CD4-positive, alpha-beta T cell treated with Interleukin-21 for 1 hour (primary cell): ENCODE results near the gene CACNA1C.
"Not testable (repeated sequence)": the region's sequence is repeated elsewhere in the genome, so short reads cannot be mapped to it uniquely, and the experiment has no call there.

Experiments
- DNase-seq: peaks from one replicate; pipeline ENCODE4 v3.0.0-alpha.2; 2020

Gene CACNA1C

DNA sequence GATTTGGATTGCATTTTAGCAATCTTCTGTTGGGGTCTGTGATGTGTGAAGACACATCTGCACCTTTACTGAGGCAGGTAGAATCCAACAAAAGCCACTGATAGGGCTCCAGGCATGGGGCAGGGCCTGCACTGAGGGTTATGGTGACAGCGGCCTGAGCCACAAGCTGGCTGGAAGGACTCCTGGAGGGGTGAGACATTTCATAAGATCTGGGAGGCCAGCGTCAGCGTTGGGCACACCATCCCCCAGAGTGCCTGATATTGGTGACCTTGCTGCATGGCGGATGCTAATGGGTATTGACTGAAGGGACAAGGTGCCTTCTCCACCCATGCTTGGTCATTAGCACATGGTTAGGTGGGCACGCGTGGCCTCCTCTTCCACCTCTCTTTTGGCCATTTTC is 187.6 kb downstream of the CACNA1C start:
- DNase-seq, result no peak

DNA sequence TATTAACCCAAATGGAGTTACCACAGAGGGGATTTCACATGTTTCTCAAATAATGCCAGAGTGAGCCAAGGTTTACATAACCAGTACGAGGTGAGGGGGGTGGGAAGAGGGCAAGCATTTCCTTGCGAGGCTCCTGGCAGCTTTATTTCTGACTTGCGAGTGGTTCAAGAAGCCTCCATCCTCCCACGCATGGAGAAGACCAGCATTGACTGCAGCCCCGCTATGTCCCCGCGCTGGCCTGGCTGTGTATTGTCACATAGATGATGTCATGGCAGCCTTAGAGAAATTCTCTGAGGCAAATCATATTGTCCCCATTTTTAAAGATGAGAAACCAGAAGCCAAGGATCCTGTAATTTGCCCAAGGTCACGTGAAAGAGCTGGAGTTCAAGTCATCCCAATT is 188.2 kb downstream of the CACNA1C start:
- no peak for DNase-seq

DNA sequence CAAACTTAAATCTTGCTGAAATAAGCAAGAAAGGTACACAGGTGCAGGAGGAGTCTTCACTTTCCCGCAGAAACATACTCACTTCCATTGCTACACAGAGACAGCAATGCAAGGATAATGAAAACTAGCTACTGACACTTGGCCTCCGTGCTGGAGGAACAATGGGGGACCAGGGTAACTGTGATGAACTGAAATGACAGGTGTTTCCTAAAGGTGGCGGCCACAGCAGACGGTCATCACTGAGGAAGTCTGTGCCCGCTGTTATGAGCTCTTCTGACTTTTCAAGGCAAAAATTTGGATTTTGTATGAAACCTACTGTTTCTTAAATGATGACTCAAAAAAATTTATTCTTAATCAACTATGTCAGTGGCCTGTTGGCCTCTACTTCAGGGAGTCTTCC is 189.4 kb downstream of the CACNA1C start:
- DNase-seq, result no peak

DNA sequence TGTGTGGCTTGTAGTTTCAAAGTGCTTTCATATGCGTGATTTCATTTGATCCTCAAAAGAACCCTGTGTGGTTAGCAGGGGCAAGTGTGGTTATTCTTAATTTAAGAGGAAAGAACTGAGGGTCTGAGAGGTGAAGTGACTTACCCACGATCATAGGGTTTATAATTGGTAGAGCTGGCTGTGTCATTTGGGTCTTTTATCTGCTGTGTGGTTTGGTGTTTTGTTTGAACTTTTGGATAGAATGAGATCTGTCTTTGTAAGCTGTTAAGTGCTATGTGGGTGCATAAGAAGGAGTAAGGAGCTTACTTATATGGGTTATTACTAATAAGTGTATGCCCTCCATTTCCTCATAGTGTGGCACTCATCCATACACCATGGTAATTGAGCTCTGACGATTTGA is 190.0 kb downstream of the CACNA1C start:
- DNase-seq, result no peak

DNA sequence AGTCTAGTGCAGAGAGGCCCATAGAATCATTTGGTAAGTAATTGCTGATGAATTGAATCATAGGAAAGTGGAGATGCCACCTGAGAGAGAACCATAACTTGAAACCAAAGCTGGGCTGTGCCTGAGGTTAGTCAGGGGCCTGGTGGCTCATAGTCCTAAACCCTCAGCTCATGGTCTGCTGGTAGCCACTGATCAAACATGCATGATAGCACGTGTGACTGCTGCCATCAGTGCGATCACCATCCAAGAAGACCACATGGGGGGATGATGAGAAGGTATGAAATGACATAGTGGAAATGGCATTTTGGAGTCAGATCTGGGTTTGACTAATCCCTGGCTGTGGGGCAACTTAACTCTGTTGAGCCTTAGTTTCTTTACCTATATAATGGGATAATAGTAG is 190.5 kb downstream of the CACNA1C start:
- DNase-seq, result no peak

DNA sequence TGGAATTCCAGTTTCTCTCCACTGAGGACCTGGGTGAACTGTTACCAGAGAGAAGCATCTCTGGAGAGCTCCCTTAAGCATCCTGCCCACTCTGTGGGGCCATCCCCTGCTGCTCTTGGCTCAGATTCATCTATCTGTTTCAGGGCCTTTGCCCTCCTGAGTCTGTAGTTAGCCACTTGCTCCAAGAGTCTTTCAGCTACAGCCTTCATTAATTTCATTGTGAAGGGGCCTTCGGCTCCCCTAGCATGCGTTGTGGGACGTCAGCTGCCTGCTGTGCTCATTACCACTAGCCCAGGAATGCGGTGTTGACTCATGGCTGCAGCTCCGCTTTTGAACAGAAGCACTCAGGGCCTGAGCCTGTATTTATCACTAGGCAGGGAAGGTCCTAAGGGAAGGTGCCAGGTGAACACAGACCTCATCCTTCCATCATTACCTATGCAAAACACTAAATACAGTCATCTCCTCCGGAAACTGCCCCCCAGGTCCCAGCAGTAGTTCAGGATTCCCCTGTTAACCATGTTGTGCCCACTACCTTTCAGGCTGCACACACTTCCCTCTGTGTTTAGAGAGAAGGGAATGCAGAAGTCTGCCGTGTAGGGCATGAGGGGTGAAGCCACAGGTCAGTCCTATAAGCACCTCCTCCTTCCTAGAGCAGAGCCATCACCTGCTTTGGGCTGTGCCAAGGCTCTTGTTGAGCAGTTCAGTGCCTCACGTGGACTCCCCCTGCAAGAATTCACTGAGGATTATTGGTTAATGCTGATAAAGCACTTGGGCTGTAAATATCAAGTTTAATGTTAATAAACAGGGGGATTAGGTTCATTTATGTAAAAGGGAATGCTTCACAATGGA is 191.4 kb downstream of the CACNA1C start:
- no peak for DNase-seq

DNA sequence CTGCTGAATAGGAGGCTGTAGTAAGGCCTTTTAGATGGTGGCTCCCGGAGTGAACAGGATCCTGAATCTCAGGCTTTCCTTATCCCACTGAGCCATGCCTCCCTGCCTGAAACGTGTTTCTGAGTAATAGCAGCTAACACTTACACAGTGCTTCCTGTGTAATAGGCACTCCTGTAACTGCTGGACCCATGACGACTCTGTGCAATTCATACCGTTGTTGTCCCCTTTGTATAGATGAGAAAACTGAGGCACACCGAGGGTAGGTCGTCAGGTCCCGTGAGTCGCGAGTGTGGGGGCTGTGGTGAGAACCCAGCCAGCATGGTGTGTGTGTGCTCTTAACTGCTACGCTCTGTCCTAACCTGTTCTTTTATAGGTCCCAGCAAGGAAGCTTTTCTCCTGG is 193.6 kb downstream of the CACNA1C start:
- no peak for DNase-seq

DNA sequence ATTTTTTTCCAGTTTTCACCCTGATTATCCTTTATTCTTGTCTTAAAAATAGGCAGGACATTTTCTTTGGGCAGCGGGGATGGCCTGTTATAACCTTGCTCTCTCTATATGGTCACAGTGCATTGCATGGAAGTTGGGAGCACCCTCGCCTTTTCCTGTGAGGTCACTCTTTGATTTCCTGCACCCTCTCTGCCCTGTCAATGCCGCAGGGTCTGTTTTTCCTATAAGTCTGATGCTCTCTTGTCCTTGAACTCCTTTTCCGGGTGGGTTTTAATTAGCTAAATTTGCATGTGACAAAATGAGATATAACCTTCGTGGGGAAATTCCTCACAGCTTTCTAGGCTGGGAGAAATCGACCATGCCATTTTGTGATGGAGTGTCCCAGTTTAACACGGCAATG is 194.3 kb downstream of the CACNA1C start:
- no peak for DNase-seq

DNA sequence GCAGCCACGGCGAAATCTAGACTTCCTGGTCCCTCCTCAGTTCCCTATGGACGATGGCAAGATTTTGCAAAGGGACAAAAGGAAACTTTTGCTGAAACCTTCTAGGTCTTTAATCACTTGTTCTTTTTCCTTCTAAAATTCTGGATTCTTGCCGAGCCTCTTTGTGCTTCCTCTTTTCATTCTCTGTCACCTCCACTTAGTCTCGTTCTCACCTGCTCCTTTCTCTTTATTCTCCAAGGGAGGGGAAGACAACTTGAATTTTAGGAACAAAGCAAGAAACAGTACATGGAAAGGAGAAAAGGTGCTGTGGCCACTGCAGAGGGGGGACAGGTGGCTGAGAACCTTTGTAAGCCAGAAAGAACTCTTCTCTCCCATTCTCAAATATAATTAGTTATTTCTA is 194.8 kb downstream of the CACNA1C start:
- DNase-seq, result no peak

DNA sequence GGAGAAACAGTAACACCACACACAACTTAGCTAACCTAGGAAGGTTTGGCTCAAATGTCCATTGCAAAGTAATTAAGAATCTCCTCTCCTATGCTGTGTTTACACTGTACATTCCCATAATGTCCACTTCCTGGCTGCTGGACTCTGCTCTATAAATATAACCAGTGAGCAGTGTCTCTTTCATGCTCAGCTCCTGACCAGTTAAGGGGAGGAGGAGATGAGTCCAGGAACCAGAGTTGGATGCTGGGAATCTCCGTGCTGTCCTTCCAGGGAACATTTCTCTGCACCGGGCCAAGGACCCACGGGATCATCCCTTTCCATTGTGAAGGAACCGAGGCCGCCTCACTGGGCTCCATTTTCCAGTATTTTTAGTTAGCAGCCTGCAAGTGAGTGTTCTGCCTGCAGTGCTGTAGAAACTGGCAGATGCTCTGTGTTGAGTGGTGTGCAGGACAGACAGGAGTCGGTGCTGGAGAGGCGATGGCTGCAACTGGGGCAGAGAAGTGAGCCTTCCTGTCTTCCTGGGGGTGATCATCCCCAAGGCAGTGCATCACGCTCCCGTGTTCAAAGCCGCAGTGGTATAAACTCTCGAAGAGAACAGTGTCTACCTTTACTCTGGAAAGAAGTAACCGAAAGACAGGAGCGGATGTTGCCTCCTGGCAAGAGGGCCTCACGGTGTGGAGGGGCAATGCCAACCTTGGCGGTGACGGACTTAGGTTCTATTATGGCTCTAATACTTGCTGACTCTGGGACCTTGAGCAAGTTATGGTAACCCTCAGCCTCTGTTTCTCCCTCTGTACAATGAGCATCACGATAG is 195.5 kb downstream of the CACNA1C start:
- no peak for DNase-seq

DNA sequence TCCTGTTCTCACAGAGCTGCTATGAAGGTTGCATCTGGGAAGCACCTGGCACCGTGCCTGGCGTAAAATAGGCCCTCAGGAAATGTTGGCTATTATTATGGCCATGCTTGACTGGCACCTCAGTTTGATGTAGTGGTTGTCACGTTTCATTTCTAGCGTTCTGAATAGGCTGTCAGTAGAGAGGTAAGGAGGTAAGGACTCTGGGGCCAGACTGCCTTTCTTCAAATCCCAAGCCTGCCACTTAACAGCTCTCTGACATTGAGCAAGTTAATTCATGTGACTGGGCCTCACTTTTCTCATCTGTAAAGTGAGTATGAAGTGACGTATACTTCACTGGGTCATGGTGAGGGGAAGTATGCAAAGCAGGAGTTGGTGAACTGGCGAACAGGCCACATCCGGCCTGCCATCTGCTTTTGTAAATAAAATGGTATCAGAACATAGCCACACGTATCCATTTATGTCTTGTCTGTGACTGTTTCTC is 196.2 kb downstream of the CACNA1C start:
- DNase-seq, result no peak

DNA sequence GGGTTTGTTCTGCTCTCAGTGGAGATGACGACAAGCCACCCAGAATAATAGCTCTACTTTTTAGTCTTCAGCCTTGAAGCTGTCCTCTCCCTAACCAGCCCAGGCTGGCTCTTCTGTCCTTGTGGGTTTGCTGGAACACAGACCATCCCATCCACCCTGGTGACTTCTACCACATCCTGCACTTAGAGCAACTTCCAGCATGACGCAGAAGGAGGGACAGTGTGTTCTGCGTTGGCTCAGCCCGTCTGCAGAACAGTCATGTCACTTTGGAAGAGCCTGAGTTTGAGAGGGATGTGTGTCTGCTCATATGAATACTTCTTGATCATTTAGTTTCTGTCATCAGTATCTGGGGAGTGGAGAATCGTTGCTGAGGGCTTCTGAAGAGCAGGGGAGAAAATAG is 198.0 kb downstream of the CACNA1C start:
- DNase-seq, result no peak

DNA sequence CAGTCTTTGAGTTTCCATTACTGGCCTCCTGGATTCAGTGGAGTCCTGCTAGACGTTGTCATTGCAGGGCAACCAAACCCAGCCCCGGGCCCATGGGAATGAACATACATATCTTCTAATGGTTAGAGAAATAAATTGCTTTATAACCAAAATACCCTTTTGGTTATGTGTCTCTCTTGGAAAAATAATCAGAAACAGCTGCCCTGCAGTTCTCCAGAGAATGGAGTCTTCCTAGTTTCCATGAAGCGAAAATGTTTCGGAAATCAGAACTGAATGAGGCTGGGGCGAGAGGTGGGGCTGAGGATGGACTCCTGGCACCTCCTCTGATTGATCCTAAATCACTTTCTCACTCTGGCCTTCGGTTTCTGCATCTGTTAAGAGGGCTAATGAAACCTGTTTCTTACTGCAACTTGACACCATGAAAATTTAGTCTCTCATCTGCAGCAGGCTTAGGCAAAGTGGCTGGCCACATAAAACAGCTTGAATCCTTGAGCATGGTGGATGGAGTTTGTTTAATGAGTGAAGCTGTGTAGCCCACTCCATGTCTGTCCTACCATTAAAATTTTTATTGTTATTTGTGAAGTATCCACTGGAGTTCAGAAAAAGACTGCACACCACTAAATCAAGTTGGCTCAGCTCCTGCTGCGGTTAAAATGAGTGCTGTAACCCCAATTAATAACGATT is 198.9 kb downstream of the CACNA1C start:
- DNase-seq, result no peak

DNA sequence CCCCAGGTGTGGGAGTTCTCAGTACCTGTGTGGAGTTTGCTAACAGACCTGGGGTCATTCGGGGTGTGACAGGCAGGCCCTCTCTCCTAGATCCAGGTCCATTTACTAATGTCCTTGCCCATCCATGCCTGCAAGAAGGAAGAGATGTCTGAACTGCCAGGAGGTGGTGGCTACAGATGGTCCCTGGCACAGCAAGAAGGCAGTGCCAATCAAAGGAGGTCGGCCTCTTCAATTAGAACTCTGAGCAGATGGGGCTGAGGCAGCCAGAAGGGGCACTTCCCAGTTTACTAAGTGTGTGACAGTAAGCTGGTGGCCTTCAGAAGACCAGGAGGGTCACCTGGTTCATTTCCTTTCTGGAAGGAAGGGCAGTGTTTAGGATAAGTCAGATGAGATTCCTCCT is 202.5 kb downstream of the CACNA1C start:
- no peak for DNase-seq

DNA sequence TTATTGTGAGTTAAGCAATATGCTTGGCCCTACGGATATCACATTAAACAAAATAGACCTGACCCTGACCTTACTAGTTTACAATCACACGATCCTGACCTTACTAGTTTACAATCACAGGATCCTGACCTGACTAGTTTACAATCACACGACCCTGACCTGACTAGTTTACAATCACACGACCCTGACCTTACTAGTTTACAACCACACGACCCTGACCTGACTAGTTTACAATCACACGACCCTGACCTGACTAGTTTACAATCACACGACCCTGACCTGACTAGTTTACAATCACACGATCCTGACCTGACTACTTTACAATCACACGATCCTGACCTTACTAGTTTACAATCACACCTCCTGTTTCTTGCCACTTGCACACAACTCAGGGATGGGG is 202.9 kb downstream of the CACNA1C start:
- not testable (repeated sequence) for DNase-seq

DNA sequence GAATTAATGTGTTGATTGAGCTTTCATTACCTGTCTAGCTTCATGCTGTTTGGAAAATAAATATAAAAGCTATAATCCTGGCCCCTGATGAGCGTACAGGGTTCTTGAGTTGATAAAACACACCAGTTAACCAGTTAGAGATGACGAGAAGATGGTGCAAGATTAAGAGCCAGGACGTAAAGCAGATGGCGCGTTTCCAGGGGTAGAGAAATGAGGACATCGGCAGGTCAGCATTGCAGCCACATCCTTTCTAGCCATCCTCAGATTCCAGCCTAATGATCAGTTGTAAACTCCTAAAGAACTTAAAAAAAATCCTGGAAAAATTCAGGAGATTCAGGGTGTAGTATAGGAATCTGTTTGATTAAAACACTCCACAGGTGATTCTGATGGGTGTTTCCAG is 203.7 kb downstream of the CACNA1C start:
- DNase-seq, result no peak

DNA sequence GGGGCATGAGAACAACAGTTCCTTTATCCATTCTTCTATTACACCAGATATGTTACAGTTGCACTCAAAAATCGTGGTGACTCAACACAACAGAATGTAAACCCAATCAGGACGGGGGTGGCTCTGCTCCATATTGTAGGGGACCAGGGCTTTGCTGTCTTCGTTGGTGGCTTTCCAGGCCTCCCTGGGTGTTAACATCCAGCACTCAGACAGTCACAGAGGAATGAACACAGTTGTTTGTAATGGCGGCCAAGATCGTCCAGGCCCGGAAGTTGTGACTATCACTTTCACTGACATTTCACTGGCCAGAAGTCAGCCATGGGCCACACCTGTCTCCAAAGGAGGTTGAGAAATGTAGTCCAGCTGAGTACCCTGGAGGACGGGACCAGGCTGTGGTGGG is 204.1 kb downstream of the CACNA1C start:
- DNase-seq, result no peak

DNA sequence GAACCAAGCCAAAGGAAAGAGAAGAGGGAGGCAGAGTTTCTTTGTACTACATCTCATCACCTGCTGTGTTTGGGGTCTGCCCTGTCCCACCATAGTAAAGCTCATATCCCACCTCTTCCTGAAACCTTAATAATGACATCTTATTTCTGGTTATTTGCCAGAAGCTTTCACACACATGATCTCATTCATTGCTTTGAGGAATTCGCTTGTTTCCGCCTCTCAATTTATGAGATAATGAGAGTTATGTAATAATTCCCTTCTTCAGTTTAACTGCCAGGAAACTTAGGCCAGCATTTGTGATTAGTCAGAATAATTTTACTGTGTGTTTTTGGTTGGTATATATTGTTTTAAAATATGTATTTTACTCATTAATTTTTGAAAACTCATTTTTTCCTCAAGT is 205.2 kb downstream of the CACNA1C start:
- no peak for DNase-seq

DNA sequence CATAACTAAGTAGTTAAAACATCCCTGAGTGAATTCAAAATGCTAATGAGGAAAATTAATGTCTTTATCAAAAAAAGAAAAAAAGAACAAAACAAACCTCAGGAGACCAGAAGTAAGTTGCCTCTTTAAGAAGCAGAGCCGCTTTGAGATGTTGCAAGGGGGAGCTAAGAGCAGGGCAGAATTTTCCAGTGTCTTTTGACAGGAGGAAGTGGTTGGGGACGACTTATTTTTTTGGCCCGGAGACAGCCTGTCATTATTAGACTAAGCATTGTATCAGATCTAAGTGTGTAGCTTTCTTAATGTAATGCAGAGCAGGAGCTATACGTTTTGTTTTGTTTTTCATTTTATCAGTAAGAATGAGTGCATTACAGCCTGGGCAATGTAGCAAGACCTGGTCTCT is 206.6 kb downstream of the CACNA1C start:
- DNase-seq, result no peak

DNA sequence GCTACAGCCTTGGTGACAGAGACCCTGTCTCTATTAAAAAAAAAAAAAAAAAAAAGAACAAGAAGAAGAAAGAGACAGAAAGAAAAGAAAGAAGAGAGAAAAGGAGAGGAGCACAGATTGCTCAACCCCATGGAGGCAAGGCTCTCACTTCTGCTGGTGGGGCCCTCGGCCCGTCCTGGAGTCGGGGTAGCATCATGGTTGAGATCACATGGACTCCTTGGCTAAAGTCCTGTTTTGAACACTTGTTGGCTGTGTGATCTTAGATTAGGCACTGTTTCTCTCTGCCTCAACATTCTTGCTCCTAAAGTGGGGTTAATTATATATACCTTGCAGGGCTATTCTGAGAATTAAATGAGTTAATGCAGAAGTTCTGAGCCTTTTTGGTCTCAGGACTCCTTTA is 207.7 kb downstream of the CACNA1C start:
- DNase-seq, result no peak

DNA sequence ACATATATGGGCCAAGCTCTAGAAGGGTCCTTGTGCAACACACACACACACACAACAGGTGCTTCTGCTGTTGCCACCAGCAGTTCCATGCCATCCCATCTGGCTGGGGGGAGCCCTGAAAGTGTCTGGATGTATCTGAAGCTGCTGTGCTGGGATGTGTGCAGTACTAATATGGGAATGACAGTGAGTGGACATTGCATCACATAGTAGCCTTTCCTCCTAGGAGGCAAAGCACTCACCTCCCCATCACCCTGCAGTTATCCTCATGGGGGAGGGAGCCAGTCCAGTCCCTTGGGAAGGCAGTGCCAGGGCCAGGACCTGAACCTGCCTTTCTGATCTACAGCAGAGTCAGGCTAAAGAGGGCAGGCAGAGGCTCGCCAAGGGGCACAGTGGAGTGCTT is 208.9 kb downstream of the CACNA1C start:
- DNase-seq, result no peak

DNA sequence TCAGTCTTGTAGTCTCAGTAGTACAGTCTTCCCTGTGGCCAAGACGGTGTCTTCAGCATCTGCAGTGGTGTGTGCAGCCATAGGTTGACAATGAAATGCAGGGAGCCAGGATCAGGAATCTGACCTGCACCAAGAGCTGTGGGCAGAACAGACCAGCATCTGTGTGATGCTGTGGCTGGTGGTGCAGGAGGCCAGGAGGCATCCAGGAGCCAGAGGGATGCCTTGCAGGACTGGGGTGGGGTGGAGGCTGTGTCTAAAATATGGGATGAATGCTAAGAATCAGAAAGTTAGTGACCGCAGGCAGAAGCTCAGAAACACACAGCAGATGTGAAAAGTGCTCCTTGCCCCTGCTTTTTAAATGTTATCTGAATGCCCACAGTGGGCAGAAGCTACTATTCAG is 209.7 kb downstream of the CACNA1C start:
- DNase-seq, result no peak

DNA sequence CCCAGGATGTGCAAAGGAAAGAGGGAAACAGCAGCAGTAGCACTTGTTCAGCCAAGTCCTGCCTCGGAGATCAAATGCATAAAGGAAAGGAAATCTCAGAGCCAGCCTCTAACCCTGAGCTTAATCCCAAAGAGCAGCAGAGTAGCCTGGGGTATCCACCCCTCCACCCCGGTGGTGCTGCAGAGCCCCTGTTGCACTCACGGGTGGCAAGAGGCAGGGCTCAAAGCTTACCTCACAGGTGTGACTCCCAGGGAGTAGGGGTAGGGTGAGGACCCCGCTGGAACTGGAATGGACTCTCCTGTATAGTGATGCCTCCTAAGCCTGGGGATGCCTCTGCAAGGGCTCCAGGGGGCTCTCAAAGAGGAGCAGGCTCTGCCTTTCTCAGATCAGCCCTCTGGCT is 211.1 kb downstream of the CACNA1C start:
- no peak for DNase-seq
